SK-N-SH (cell line): ENCODE measurements around the gene RNF214. TPM values are rescaled to one million over a fixed set of nuclear protein-coding genes. Genes with fewer than 3 reads are reported as not detected.

Source experiments
- CTCF ChIA-PET: fragments of 300-600, 350-600 bp; formaldehyde crosslinking; extraction: SDS; loops from one replicate; lab custom pipeline; 2021; lab: Yijun Ruan, JAX
- POLR2A ChIA-PET: fragments of 350-600 bp; sonication (Branson Sonifier 250); formaldehyde crosslinking; extraction: SDS; loops from one replicate; lab custom pipeline; 2020; ENCODE audit warnings: antibody characterized with exemption, inconsistent platforms; lab: Yijun Ruan, JAX
- DNase-seq: peaks from one replicate; pipeline ENCODE4 v3.0.0; 2012
- H2AFZ ChIP-seq: fragments of 200-600 bp; sonication (generic); 2 replicates; pipeline ENCODE4 v1.8.1; 2016; ENCODE audit warnings: antibody characterized with exemption, mild to moderate bottlenecking, low read depth
- H3F3A ChIP-seq: fragments of 200-600 bp; sonication (generic); replicated peaks from 2 replicates; pipeline ENCODE3; 2016; ENCODE audit warnings: antibody characterized with exemption, mild to moderate bottlenecking; ENCODE audit not compliant: insufficient read depth
- H3K27ac ChIP-seq, 2 experiments: fragments of 200-500 bp in 1 of 2; fragments of 200-600 bp in 1 of 2; sonication (Bioruptor generic) in 1 of 2; sonication (generic), shearing (Covaris generic) in 1 of 2; 2 replicates each; pipeline versions ENCODE4 v1.5.1 to v1.6.1; 2014 to 2016; ENCODE audit warnings: low read depth in 2 of 2, inconsistent platforms in 1 of 2, low read length in 1 of 2, mild to moderate bottlenecking in 1 of 2, mixed read lengths in 1 of 2
- H3K27me3 ChIP-seq: fragments of 200-600 bp; sonication (generic), shearing (Covaris generic); 2 replicates; pipeline ENCODE4 v1.6.1; 2016; ENCODE audit warnings: mixed run types; ENCODE audit not compliant: insufficient read depth
- H3K36me3 ChIP-seq, 2 experiments: fragments of 200-500 bp in 1 of 2; fragments of 200-600 bp in 1 of 2; sonication (Bioruptor generic) in 1 of 2; sonication (generic) in 1 of 2; replicated peaks in 1 of 2; 2 replicates each; pipeline versions ENCODE3 to v1.5.1; 2014 to 2016; ENCODE audit warnings: low read length in 1 of 2, mild to moderate bottlenecking in 1 of 2; ENCODE audit not compliant: insufficient read depth in 2 of 2, control insufficient read depth in 1 of 2
- H3K4me1 ChIP-seq, 2 experiments: fragments of 200-500 bp in 1 of 2; fragments of 200-600 bp in 1 of 2; sonication (Bioruptor generic) in 1 of 2; sonication (generic), shearing (Covaris generic) in 1 of 2; 2 replicates each; pipeline versions ENCODE4 v1.5.1 to v1.6.1; 2014 to 2016; ENCODE audit warnings: low read depth in 1 of 2, low read length in 1 of 2, mixed run types in 1 of 2; ENCODE audit not compliant: insufficient read depth in 2 of 2, control insufficient read depth in 1 of 2
- H3K4me2 ChIP-seq: fragments of 200-600 bp; sonication (generic), shearing (Covaris generic); 2 replicates; pipeline ENCODE4 v1.6.1; 2017; ENCODE audit warnings: mixed run types
- H3K4me3 ChIP-seq, 2 experiments: fragments of 200-500 bp in 1 of 2; fragments of 200-600 bp in 1 of 2; sonication (Bioruptor generic) in 1 of 2; sonication (generic), shearing (Covaris generic) in 1 of 2; 2 replicates each; pipeline versions ENCODE4 v1.5.1 to v1.8.1; 2014 to 2016; ENCODE audit warnings: low read depth in 2 of 2, inconsistent platforms in 1 of 2, low read length in 1 of 2, mild to moderate bottlenecking in 1 of 2, mixed read lengths in 1 of 2, moderate library complexity in 1 of 2
- H3K79me2 ChIP-seq: fragments of 200-600 bp; sonication (generic); 2 replicates; pipeline ENCODE4 v1.8.1; 2017; ENCODE audit warnings: mild to moderate bottlenecking; ENCODE audit not compliant: insufficient read depth
- H3K9ac ChIP-seq: fragments of 200-600 bp; sonication (generic); 2 replicates; pipeline ENCODE4 v1.6.1; 2017; ENCODE audit warnings: mixed run types
- H3K9me2 ChIP-seq: fragments of 200-600 bp; sonication (generic); 2 replicates; pipeline ENCODE4 v1.6.1; 2017; ENCODE audit warnings: mixed run types
- H3K9me3 ChIP-seq: fragments of 200-600 bp; sonication (generic); 2 replicates; pipeline ENCODE4 v1.6.1; 2017; ENCODE audit warnings: mixed run types, mild to moderate bottlenecking, moderate library complexity
- H4K20me1 ChIP-seq: fragments of 200-600 bp; sonication (generic); 2 replicates; pipeline ENCODE4 v1.6.1; 2017; ENCODE audit warnings: mild to moderate bottlenecking, mixed run types; ENCODE audit not compliant: insufficient read depth
- CHD2 ChIP-seq: fragments of 150-350 bp; IDR thresholded peaks from 2 replicates; pipeline ENCODE4 v1.6.1; 2018; ENCODE audit warnings: low read length; ENCODE audit not compliant: partially characterized antibody
- EP300 ChIP-seq, 2 experiments: IDR thresholded peaks; 2 replicates each; pipeline versions ENCODE4 v1.4.0 to v1.6.1; 2012; ENCODE audit warnings: borderline replicate concordance in 1 of 2, low read depth in 1 of 2, low read length in 1 of 2
- EZH2phosphoT487 ChIP-seq: fragments of 200-600 bp; sonication (generic); IDR thresholded peaks from 2 replicates; pipeline ENCODE4 v1.6.1; 2017; ENCODE audit warnings: low read depth, mixed run types, mild to moderate bottlenecking, antibody characterized with exemption, moderate library complexity, borderline replicate concordance
- FOSL2 ChIP-seq: IDR thresholded peaks from 2 replicates; pipeline ENCODE4 v1.4.0; 2012; ENCODE audit warnings: low read depth, mild to moderate bottlenecking, moderate library complexity, borderline replicate concordance
- FOXM1 ChIP-seq: IDR thresholded peaks from 2 replicates; pipeline ENCODE4 v1.4.0; 2012; ENCODE audit warnings: low read depth, mild to moderate bottlenecking
- JUND ChIP-seq: IDR thresholded peaks from 2 replicates; pipeline ENCODE4 v1.4.0; 2012
- MAX ChIP-seq: IDR thresholded peaks from 2 replicates; pipeline ENCODE4 v1.4.0; 2012; ENCODE audit warnings: low read depth
- MEF2A ChIP-seq: IDR thresholded peaks from 2 replicates; pipeline ENCODE4 v1.4.0; 2012; ENCODE audit warnings: low read depth, borderline replicate concordance
- MXI1 ChIP-seq: IDR thresholded peaks from 2 replicates; pipeline ENCODE4 v1.6.1; 2012; ENCODE audit warnings: mild to moderate bottlenecking, low read depth, low read length, improper control_type of control experiment
- NFIC ChIP-seq: IDR thresholded peaks from 2 replicates; pipeline ENCODE4 v1.4.0; 2012; ENCODE audit warnings: borderline replicate concordance
- NRF1 ChIP-seq: IDR thresholded peaks from 2 replicates; pipeline ENCODE4 v1.6.1; 2012; ENCODE audit warnings: low read depth, mild to moderate bottlenecking, low read length
- POLR2AphosphoS5 ChIP-seq: IDR thresholded peaks from 2 replicates; pipeline ENCODE4 v1.6.1; 2012; ENCODE audit warnings: low read depth, low read length
- RCOR1 ChIP-seq: fragments of 150-350 bp; IDR thresholded peaks from 2 replicates; pipeline ENCODE4 v1.6.1; 2017; ENCODE audit warnings: antibody characterized with exemption, low read length
- RFX5 ChIP-seq: IDR thresholded peaks from 2 replicates; pipeline ENCODE4 v1.6.1; 2012; ENCODE audit warnings: mild to moderate bottlenecking, improper control_type of control experiment, low read length
- RXRA ChIP-seq: IDR thresholded peaks from 2 replicates; pipeline ENCODE4 v1.4.0; 2012; ENCODE audit warnings: low read depth, mild to moderate bottlenecking, borderline replicate concordance
- SIN3A ChIP-seq: IDR thresholded peaks from 2 replicates; pipeline ENCODE4 v1.6.1; 2012; ENCODE audit warnings: low read depth, mild to moderate bottlenecking, low read length, moderate library complexity, borderline replicate concordance
- SMC3 ChIP-seq: IDR thresholded peaks from 2 replicates; pipeline ENCODE4 v1.6.1; 2012; ENCODE audit warnings: low read depth, low read length, improper control_type of control experiment
- TAF1 ChIP-seq: IDR thresholded peaks from 2 replicates; pipeline ENCODE4 v1.6.1; 2012; ENCODE audit warnings: low read depth, mild to moderate bottlenecking, low read length, moderate library complexity, borderline replicate concordance
- TCF12 ChIP-seq: IDR thresholded peaks from 2 replicates; pipeline ENCODE4 v1.4.0; 2012
- TEAD4 ChIP-seq: IDR thresholded peaks from 2 replicates; pipeline ENCODE4 v1.4.0; 2012; ENCODE audit warnings: mild to moderate bottlenecking, borderline replicate concordance; ENCODE audit not compliant: insufficient read depth
- USF2 ChIP-seq: fragments of 150-350 bp; IDR thresholded peaks from 2 replicates; pipeline ENCODE4 v1.6.1; 2017; ENCODE audit warnings: antibody characterized with exemption, low read length, low read depth, borderline replicate concordance
- YY1 ChIP-seq: IDR thresholded peaks from 2 replicates; pipeline ENCODE4 v1.4.0; 2012; ENCODE audit warnings: low read depth, mild to moderate bottlenecking
- WGBS: methylation state at CpG from one replicate; pipeline ENCODE4 v1.1.6; 2017; ENCODE audit warnings: low lambda C conversion rate; 5-methylcytosine and 5-hydroxymethylcytosine counted together
- polyA plus RNA-seq, 3 experiments: library from polyadenylated mRNA; depleted of rRNA; stranded (reverse); fragments of >200 nt; gene quantifications; 2 replicates each; pipeline ENCODE4 v1.2.3, GENCODE V29; 2012
- TF ChIP-seq, protein P1 (sequence below): fragments of 150-350 bp; IDR thresholded peaks from 2 replicates; pipeline ENCODE4 v1.6.1; 2016; ENCODE audit warnings: mild to moderate bottlenecking, low read depth, low read length
- TF ChIP-seq, protein P2 (sequence below): IDR thresholded peaks from 2 replicates; pipeline ENCODE4 v1.6.1; 2012; ENCODE audit warnings: mild to moderate bottlenecking, low read depth, low read length, moderate library complexity
- TF ChIP-seq, protein P3 (sequence below): IDR thresholded peaks from 2 replicates; pipeline ENCODE4 v1.4.0; 2012; ENCODE audit warnings: low read depth, borderline replicate concordance

RNF214 gene
- polyA plus RNA-seq, 1 of the 3 experiments (the other 2 are of a cell fraction), result 15.4 TPM

DNA sequence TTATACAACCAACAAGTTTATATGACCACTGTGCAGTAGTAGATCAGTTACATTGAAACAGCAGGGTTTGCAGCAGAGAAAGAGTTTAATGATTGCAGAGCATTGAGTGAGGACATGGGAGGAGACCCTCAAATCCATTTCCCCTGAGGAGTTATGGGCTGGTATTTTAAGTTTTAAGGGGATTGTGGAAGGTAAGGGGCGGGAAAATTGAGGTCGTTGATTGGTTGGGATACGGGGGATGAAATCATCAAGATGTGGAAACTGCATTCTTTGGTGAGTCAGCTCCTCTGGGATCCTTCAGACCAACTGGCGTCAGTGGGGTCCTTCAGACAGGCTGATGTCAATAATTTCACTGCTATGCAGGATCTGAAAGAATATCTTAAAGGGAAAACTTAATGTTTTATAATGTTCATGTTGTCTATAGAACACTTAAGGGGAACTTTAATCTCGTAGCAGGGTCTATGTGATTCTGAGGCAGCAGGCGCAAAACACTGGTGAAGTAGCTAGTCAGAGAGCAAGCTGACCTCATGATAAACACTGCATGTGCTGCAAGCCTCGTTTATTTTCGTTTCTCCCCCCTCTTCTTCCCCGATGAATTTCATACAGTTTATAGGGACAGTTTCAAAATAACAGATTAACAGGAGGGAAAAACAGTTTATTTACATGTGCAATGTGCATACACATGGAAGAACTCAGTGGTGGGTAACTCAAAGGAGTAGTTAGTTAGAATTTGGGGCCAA is 41.2 kb downstream of the RNF214 start:
- Histone ChIP-seq H3K9me2 (no peaks in the 10 kb centered on the region), H3F3A (peaks cover 35% of the 10 kb centered on the region), H3K36me3 (peaks cover 0 to 13% of the 10 kb centered on the region in 2 experiments), H3K4me3 (no peak overlapping the region), H3K9me3 (peaks cover 3% of the 10 kb centered on the region; the same call in 1 of the 2 replicates), H2AFZ (no peak overlapping the region; the same call in 1 of the 2 replicates), H3K4me1 (0 out of 4 replicates have a peak, but pooled peaks cover 0 to 10% of the 10 kb centered on the region in 2 experiments), H3K4me2 (no peak overlapping the region), H3K27ac (peak overlapping the region in 1 of 2 experiments; percentile 80; a peak in 2 of 4 replicates), H4K20me1 (no peaks in the 10 kb centered on the region), H3K27me3 (no peaks in the 10 kb centered on the region), H3K79me2 (peaks cover 9% of the 10 kb centered on the region), H3K9ac (peak overlapping the region; percentile 27; the same call in 1 of the 2 replicates)
- WGBS, result 54% methylated on average over 9 of the region's 9 CpGs
- DNase-seq, result no peak
- CTCF ChIA-PET, result no interaction called here
- POLR2A ChIA-PET, result no interaction called here
- TF ChIP-seq RFX5 (no peak), POLR2AphosphoS5 (no peak), NFIC (no peak), EP300 (IDR thresholded peaks at IDR 0.05; ENCODE audit: borderline replicate concordance in 1 of 2, low read depth in 1 of 2, low read length in 1 of 2) (peak in 1 of 2 experiments; percentile 57; a peak in 1 of 4 replicates), MAX (0 out of 2 replicates have a peak, but pooled peaks have one; percentile 28), YY1 (no peak), FOSL2 (peak; percentile 85), RXRA (no peak), USF2 (no peak), CHD2 (no peak), TEAD4 (0 out of 2 replicates have a peak, but pooled peaks have one; percentile 45), TCF12 (peak; percentile 82), FOXM1 (peak; percentile 61; the same call in 1 of the 2 replicates), TAF1 (no peak), RCOR1 (no peak), SMC3 (no peak), EZH2phosphoT487 (no peak), MXI1 (no peak), SIN3A (no peak), NRF1 (no peak), JUND (peak; percentile 78), MEF2A (no peak)
- TF ChIP-seq, protein P1, sequence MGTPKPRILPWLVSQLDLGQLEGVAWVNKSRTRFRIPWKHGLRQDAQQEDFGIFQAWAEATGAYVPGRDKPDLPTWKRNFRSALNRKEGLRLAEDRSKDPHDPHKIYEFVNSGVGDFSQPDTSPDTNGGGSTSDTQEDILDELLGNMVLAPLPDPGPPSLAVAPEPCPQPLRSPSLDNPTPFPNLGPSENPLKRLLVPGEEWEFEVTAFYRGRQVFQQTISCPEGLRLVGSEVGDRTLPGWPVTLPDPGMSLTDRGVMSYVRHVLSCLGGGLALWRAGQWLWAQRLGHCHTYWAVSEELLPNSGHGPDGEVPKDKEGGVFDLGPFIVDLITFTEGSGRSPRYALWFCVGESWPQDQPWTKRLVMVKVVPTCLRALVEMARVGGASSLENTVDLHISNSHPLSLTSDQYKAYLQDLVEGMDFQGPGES, result no peak
- TF ChIP-seq, protein P2, sequence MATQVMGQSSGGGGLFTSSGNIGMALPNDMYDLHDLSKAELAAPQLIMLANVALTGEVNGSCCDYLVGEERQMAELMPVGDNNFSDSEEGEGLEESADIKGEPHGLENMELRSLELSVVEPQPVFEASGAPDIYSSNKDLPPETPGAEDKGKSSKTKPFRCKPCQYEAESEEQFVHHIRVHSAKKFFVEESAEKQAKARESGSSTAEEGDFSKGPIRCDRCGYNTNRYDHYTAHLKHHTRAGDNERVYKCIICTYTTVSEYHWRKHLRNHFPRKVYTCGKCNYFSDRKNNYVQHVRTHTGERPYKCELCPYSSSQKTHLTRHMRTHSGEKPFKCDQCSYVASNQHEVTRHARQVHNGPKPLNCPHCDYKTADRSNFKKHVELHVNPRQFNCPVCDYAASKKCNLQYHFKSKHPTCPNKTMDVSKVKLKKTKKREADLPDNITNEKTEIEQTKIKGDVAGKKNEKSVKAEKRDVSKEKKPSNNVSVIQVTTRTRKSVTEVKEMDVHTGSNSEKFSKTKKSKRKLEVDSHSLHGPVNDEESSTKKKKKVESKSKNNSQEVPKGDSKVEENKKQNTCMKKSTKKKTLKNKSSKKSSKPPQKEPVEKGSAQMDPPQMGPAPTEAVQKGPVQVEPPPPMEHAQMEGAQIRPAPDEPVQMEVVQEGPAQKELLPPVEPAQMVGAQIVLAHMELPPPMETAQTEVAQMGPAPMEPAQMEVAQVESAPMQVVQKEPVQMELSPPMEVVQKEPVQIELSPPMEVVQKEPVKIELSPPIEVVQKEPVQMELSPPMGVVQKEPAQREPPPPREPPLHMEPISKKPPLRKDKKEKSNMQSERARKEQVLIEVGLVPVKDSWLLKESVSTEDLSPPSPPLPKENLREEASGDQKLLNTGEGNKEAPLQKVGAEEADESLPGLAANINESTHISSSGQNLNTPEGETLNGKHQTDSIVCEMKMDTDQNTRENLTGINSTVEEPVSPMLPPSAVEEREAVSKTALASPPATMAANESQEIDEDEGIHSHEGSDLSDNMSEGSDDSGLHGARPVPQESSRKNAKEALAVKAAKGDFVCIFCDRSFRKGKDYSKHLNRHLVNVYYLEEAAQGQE, result no peak
- TF ChIP-seq, protein P3, sequence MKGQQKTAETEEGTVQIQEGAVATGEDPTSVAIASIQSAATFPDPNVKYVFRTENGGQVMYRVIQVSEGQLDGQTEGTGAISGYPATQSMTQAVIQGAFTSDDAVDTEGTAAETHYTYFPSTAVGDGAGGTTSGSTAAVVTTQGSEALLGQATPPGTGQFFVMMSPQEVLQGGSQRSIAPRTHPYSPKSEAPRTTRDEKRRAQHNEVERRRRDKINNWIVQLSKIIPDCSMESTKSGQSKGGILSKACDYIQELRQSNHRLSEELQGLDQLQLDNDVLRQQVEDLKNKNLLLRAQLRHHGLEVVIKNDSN, result no peak
